ENCODE results near the gene GRIA3. TPM values are rescaled to one million over a fixed set of nuclear protein-coding genes. Genes with fewer than 3 reads are reported as not detected.

The GRIA3 gene
- total RNA-seq, 1 donor from 2014 or later, result 0.26 TPM

DNA sequence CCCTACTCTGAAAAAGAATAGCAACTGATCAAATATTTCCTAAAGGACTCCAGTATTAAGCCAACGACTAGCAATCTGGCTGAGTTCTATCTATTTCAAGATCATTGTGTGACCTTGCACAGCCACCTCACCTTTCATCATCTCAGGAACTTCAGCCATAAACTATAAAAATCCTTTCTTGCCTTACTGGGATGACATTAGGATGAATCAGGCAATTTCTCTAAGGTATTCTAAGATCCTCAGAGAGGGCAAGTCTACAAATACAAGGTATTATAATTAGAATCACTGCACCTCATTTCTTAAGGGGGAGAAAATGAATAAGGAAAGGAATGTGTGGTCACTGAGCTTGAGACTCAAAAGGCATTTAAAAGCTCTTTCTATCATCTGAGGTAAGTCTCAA is 152.6 kb downstream of the GRIA3 start:
- DNase-seq (ENCODE audit: low read depth) (peak; percentile 12), FAIRE-seq (no peak)
- H3K27me3 ChIP-seq (ENCODE audit: control insufficient read depth, insufficient read depth, low read length), result no peaks in the 10 kb centered on the region
- no peak overlapping the region for H3K4me3 ChIP-seq (ENCODE audit: low read depth, low read length)
- TF ChIP-seq, protein P1, sequence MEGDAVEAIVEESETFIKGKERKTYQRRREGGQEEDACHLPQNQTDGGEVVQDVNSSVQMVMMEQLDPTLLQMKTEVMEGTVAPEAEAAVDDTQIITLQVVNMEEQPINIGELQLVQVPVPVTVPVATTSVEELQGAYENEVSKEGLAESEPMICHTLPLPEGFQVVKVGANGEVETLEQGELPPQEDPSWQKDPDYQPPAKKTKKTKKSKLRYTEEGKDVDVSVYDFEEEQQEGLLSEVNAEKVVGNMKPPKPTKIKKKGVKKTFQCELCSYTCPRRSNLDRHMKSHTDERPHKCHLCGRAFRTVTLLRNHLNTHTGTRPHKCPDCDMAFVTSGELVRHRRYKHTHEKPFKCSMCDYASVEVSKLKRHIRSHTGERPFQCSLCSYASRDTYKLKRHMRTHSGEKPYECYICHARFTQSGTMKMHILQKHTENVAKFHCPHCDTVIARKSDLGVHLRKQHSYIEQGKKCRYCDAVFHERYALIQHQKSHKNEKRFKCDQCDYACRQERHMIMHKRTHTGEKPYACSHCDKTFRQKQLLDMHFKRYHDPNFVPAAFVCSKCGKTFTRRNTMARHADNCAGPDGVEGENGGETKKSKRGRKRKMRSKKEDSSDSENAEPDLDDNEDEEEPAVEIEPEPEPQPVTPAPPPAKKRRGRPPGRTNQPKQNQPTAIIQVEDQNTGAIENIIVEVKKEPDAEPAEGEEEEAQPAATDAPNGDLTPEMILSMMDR (IDR thresholded peaks at IDR 0.05; ENCODE audit: insufficient read depth, low read length, severe bottlenecking), result no peak
- no peaks in the 10 kb centered on the region for H3K36me3 ChIP-seq (ENCODE audit: control insufficient read depth, insufficient read depth, low read length)

DNA sequence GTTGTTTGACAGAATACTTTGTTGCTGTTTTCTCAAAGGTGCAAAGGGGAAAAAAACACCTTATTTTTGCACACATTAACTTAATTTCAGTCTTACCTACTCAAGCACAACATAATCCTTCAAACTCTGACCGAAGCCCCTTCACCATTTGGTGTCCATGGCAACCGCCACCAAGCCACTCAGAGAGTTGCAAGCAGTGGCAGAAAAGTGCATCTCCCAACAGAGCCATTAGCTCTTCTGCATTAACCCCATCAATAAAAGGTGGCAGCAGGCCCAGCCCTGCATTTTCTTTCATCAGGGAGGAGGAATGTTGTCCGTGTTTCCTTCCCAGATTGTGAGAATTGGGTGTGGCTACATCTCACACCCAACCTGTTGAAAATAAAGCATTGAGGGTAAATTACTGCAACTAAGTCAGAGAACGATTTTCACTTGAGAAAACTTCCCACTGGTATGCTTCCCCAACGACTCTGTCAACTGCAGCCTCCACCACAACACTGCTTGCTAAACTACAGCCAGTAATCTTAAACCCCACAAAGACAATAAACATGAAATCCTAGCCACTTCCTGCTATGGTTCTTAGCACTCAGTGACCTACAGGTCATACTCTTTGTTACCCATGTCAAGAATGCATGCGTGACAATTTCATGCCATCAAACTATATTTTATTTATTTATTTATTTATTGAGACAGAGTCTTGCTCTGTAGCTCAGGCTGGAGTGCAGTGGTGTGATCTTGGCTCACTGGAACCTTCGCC is 154.0 kb downstream of the GRIA3 start:
- FAIRE-seq, result peak; percentile 7

DNA sequence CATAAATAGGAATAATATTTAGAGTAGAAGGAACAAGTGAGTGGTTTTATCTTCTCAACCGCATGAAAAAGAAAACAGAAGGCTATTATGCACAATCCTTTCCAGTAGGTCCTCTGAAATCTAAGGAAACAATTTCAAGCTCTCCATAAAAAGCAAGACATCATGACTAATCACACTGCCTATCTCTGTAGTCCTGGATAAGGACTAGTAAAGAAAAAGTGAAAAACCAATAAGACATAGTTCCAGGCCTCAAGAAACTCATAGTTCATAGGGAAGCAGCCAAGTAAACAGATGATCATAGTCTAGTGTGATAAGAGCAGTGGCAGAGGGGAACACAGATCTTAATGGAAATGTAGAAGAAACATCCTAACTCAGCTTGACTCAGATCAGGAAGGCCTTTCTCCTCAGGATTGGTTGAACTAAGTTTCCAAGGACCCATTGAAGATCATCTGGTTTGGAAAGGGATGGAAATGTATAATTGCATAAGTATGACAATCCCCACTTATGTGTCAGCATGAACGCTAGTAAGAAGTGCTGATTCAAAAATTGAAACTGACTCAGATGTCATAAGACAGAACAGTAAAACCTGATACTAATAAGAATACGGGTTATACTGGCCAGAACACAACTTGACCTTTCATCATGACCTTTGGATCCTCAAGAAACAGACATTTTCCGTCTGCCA is 155.3 kb downstream of the GRIA3 start:
- FAIRE-seq (no peak), DNase-seq (ENCODE audit: low read depth) (peak; percentile 67)
- H3K4me3 ChIP-seq (ENCODE audit: low read depth, low read length), result no peak overlapping the region
- no peaks in the 10 kb centered on the region for H3K36me3 ChIP-seq (ENCODE audit: control insufficient read depth, insufficient read depth, low read length)
- TF ChIP-seq, protein P1 (IDR thresholded peaks at IDR 0.05; ENCODE audit: insufficient read depth, low read length, severe bottlenecking), result no peak
- H3K27me3 ChIP-seq (ENCODE audit: control insufficient read depth, insufficient read depth, low read length), result no peaks in the 10 kb centered on the region

More for the DNA sequence above, 154.0 kb downstream of the GRIA3 start:
- H3K36me3 ChIP-seq (ENCODE audit: control insufficient read depth, insufficient read depth, low read length), result no peaks in the 10 kb centered on the region
- peak; percentile 10 for DNase-seq (ENCODE audit: low read depth)
- H3K4me3 ChIP-seq (ENCODE audit: low read depth, low read length), result no peak overlapping the region
- H3K27me3 ChIP-seq (ENCODE audit: control insufficient read depth, insufficient read depth, low read length), result no peaks in the 10 kb centered on the region
- TF ChIP-seq, protein P1 (IDR thresholded peaks at IDR 0.05; ENCODE audit: insufficient read depth, low read length, severe bottlenecking), result no peak

DNA sequence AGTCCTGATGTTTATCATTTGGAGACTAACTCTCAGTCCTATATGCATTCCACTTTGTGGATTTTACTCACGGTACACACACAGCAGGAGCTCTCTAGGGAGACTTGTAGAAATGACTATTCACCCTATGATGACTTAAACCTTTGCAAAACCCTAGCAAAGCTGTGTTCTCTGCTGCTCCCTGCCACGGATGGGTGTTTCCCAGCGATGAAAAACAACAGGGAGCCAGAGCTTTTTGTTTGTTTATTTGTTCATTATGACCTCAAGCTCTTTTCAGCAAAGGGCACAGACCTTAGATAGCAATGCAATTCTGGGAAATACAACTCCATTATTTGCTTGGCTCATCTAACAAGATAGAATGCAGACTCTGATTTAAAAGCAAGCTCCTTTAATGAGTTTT is 156.6 kb downstream of the GRIA3 start:
- Histone ChIP-seq H3K4me3 (ENCODE audit: low read depth, low read length) (no peak overlapping the region), H3K27me3 (ENCODE audit: control insufficient read depth, insufficient read depth, low read length) (no peaks in the 10 kb centered on the region), H3K36me3 (ENCODE audit: control insufficient read depth, insufficient read depth, low read length) (no peaks in the 10 kb centered on the region)
- FAIRE-seq (no peak), DNase-seq (ENCODE audit: low read depth) (peak; percentile 1)
- TF ChIP-seq, protein P1 (IDR thresholded peaks at IDR 0.05; ENCODE audit: insufficient read depth, low read length, severe bottlenecking), result no peak

DNA sequence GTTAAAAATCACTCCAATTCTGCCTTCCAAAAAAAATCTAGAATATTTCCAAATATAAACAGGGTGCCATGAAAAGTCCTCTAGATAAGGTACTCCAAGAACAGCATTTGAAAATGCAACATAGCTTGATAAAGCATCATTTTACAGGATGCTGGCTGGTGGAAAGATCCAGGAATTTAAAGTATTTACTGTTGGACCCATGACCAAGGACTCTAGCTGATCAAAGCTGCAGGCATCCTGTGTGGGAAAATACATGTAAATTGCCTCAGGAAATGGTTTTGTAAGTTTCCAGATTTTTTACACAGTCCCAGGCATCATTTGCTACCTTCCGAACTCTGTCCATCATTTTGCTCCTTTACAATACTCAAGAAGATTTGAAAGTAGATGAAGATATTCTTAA is 164.4 kb downstream of the GRIA3 start:
- TF ChIP-seq, protein P1 (IDR thresholded peaks at IDR 0.05; ENCODE audit: insufficient read depth, low read length, severe bottlenecking), result no peak
- no peak overlapping the region for H3K4me3 ChIP-seq (ENCODE audit: low read depth, low read length)
- FAIRE-seq (no peak), DNase-seq (ENCODE audit: low read depth) (no peak)
- no peaks in the 10 kb centered on the region for H3K36me3 ChIP-seq (ENCODE audit: control insufficient read depth, insufficient read depth, low read length)
- H3K27me3 ChIP-seq (ENCODE audit: control insufficient read depth, insufficient read depth, low read length), result no peaks in the 10 kb centered on the region
